NCI-H774 (cell line): ENCODE results near the gene KSR1.

Experiments used
- DNase-seq: peaks from one replicate; lab custom pipeline; 2025; lab: John Stamatoyannopoulos, UW

KSR1 gene

DNA sequence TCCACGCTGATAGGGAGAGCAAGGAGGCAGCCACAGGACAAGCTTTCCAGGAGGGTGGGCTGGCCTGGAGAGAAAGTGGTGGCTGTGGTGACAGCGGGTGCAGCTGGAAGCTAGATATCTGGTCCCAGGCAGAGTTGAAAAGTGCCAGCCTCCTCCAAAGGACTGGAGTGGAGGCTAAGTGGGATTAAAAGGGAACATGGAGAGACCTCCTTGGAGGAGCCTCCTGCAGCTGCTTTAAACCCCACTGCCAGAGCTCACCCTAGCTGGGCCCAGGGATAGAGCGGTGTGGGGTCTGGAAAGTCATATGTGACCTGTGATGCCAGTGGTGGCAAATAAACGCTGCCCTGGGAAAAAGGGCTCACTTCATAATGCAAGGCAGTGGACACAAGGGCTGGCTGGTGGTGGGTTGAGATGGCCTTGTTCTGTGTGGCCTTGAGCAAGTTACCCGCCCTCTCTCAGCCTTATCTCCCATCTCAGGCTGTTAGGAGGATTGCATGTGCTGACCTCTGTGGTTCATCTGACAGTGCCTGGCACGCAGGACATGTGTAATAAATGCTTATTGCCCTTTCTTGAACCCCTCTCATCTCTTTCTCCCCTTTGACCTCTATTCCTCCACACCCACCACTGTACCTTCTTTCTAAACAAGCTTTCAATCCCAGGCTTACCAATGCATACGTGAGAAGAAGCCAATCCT is 113.8 kb downstream of the KSR1 start:
- DNase-seq = no peak

DNA sequence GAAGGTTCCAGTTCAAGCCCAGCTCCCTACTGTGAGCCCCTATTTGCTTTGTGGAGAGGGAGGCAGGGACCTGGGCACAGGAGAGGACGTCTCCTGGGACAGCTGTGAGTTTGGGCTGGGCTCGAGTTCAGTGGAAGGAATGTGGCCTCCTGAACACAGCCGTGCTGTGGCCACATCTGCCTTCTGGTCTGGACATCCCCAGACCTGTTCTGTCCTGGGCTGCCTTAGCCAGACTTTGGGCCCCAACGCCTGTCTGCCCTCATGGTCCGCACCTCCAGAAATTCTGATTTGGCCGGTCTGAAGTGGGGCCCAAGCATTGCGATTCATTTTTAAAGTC is 114.3 kb downstream of the KSR1 start:
- no peak for DNase-seq

DNA sequence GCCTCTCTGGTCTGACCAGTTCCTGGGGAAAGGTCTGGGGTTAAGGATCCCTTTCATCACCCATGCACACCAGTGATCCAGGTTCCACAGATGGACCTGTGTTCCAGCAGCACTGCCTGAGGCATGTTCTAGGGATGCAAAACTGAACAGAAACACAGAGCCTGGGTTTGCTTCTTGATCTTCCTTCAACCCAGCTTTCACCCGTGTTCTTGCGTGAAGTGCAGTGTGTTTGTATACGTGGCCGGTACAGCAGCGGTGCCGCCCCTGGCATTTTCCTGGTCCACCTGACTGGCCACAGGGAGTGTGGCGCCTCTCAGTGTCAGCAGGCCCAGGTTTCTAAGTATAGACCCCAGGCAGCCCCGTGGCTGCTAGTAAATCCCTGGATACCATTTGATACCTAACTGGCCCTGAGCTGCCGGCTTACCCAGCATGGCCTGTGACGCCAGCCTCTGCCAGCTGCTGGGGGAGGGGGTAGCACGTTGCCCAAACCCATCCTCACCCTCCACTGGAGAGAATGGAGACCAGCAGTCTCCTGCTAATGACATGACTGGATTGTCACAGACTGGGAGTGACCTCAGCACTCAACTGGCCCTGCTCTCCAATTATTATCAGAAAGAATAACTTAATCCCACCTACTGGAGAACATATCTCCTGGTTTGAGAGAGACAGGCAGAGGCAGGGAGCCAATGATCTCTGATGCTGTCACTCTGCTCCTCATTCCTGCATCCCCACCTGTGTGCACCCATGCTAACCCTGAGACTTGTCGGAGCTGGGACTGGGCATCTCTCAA is 115.5 kb downstream of the KSR1 start:
- DNase-seq = no peak

DNA sequence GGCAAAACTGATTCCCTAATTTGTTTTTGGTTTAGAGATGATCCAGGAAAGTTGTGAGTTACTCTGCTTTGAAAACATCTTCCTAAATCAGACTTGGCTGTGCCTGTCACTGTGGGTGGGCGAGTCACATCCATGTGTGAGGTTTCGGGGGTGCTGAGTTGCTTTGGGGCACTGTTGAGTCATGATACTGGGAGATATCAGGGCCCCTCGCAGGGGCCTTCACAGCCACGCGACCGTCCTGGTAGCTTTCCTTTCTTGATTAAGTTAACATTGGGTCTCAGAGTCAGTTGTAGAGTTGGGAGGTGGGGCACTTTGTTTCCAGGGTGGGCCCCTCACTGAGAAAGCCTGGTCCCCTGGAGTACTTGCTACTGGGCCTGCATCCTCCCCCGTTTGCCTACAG is 116.4 kb downstream of the KSR1 start:
- no peak for DNase-seq

DNA sequence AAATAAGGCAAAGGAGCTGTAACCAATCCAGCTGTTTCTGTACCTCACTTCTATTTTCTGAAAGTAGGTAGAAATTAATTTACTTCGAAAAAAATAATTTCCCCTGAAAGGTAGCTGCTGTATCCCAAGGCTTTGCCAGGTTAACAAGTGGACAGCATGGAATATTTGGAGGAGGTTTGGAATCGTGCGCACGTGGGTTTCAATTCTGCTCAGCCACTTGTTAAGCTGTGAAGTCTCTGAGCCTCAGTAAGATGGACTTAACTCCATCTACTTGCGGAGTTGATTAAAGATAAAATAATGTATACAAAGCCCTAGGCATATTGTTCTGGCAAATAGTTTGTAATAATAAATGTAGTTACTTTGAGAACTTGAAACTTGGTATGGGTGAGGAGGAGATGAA is 117.3 kb downstream of the KSR1 start:
- DNase-seq = no peak

DNA sequence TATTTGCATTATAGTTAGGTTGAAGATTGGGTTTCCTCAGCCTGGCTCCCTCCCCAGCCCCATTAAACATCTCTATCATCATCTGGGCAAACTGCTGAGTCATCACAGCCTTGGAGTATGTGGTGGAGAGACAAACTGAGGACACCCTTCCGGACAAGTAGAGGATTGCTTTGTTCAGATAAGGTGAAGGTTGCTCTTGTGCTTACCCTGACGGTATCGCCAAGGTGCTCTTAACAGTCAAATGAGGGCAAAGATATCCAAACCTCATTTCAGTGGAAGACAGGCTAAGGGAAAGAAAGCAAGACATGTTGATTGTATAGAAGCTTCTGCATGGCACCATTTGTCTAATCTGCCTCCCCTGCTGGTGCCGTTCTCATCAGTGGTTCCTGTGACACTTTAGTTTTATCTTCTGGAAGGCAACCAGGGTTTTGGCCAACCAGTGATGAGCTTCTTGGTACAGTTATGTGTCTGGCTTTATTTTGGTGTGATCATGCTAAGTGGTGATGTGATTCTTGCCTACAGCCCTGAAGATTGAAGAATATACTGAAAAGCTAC is 117.8 kb downstream of the KSR1 start:
- DNase-seq = no peak

DNA sequence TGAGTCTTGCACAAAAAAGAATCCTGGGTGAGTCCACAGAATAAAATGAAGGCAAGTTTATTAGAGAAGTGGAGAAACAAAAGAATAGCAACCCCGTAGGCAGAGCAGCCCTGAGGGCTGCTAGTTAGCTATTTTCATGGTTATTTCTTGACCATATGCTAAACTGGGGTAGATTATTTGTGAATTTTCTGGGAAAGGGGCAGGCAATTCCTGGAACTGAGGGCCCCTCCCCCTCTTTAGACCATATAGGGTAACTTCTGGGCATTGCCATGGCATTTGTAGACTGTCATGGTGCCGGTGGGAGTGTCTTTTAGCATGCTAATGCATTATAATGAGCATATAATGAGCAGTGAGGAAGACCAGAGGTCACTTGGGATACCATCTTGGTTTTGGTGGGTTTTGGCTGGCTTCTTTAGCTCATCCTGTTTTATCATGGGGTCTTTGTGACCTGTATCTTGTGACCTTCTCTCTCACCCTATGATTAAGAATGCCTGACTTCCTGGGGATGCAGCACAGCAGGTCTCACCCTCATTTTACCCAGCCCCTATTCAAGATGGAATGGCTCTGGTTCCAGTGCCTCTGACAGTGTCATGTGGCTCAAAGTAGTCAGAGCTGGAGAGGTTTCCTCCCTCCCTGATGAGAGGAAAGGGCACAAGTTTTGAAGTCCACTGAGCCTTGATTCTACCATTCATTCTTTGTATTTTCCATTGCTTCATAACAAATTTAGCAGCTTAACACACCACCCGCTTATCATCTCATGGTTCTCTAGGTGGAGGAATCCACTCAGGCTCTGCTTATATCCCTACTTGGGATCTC is 119.1 kb downstream of the KSR1 start:
- no peak for DNase-seq

DNA sequence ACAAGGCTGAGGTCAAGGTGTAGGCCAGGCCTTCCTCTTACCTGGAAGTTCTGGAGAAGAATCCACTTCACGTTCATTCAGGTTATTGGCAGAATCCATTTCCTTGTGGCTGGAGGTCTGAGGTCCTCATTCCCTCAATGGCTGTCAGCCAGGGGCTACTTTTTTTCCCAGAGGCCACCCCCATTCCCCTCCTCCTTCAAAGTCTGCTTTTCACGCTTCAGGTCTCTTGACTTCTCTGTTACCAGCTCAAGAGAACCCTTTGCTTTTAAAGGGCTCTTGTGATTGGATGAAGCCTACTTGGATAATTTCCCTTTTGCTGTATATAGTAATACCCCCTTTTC is 119.6 kb downstream of the KSR1 start:
- no peak for DNase-seq

DNA sequence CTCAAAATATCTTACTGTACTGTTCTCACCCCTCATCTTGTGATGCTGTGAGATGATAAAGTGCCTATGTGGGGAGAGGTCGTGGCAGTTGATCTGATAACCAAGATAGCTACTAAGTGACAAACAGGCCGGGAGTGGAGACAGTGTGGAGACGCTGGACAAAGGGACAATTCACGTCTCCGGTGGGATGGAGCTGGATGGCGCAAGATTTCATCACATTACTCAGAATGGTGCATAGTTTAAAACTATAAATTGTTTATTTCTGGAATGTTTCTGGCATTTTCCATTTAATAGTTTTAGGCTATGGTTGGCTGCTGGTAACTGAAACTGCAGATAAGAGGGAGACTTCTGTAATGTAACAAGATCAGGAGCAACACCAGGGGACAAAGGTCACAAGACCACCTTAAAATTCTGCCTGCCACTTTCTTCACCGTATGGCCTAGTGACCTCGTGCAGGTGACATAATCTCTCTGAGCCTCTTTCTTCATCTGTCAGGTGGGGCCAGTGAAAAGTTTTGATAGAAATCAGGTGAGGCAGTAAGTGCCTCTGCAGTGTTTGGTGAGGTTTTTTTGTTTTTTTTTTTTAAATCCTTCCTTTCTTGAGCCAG is 120.3 kb downstream of the KSR1 start:
- no peak for DNase-seq

DNA sequence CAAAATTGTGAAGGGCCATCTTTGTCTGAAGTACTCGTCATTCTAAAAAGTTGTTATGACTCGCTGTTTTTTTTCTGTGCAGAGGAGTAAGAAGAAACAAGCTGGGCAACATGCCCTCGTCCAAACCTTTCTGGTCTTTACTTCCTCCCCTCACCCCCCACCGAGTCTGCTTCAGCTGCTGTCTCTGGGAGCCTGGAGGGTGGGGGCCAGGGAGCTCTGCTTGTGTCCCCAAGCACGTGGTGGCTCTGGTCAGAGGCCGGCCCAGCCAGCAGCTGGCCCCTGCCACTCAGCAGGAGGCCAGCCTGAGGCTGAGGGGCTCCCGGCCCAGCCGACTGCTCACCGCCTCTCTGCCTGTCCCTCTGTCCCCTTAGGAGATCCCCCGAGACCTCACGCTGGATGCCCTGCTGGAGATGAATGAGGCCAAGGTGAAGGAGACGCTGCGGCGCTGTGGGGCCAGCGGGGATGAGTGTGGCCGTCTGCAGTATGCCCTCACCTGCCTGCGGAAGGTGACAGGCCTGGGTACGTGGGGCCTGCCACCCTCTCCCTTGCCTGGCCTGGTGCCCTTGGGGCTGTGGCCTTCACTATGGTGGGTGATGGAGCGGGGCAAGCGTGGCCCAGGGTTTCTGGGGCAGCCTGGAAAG is 121.0 kb downstream of the KSR1 start:
- no peak for DNase-seq

DNA sequence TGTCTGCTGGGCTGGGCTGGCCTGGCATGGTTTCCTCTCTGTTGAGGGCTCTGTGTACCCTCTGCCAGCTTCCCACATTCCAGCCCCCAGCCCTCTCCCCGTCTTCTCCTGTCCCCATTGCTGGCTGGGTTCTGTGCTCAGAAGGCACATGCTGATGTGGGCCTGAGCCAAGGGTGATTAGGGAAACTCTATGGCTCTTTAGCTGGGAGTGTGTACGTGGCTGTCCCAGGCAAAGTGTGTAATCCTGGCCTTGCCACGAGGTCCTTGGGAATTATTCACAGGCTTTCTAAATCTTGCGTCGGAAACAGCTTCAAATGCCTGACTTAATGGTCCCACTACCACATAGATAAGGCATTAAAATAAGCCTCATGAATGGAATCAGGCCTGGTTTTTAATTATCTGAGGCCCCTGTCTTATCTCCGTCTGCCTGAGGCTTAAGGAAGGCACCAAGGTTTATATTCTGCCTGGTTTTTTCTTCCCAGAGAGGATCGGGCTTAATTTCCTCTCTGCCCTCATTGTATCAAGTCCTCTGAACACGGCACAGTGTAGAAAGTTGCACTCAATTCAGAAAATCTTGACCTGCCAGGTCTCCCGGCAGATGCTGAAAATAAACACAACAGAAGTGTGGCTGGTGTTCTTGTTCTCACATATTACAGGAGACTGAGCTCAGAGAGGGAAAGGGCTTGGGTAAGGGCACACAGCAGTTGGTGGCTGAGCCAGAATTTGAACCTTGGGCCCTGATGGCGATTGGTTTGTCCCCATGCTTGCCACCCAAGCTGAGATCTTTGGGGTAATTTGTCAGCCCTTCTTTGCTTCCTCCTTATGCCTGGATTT is 121.9 kb downstream of the KSR1 start:
- DNase-seq = no peak

DNA sequence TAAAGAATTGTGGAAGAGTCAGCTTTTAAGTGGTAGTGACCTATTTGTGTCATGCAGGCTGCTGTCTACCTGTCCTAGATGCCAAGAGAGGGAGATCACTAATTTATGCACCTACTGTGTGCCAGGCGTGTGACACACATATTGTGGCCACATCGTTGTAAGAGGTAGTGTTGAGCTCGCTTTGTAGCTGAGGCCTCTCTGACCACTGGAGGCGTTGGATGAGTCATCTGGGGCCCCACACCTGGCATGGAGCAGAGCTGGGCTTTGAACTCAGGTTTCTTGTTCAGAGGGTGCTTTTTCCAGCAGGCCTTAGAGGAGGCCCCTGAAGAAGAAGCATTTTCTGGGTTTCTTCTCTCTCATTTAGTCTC is 122.5 kb downstream of the KSR1 start:
- DNase-seq = no peak

DNA sequence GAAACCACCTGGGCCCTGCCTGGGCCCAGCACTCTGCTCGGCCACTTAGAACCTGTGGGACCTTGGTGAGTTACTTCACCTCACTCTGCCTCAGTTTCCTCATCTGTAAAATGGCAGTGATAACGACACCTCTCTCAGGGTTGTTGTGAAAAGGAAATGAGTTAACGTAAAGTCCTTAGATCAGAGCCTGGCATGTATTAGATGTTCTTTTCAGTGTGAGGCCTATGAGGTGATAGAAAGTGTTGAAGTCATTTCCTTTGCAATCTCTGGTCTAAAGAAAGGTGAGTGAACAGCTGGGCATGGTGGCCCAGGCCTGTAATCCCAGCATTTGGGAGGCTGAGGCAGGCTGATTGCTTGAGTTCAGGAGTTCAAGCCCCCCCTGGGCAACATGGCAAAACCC is 123.1 kb downstream of the KSR1 start:
- no peak for DNase-seq

DNA sequence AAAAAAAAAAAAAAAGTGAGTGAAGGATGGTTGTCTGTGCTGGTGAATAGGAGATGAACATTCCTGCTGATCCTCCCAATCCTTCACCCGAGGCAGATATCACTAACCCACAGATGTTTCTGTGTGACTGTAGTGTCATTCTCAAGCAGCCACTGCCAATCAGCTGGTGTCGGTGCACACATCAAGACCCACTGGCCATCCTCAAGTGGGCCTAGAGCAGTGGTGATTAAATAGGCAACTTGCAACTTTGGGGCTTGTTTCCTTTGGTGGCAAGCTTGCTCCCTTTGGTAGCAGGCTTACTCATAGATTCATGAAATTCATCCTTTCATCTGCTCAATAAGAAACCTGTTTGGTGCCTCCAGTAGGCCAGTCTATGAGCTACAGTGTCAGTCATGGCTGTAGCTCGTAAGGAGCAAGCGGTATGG is 123.7 kb downstream of the KSR1 start:
- DNase-seq = no peak

DNA sequence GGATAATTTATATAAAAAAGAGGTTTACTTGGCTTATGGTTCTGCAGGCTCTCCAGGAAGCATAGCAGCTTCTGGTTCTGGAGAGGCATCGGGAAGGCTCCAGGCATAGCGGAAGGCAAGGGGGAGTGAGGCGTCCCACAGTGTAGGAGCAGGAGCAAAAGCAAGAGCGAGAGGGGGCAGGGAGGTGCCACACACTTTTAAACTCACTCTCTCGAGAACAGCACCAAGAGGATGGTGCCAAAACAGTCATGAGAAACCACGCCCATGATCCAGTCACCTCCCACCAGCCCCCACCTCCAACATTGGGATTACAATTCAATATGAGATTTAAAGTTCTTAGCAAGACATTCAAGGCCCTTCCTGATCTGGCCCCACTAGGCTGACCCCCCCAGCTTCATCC is 124.8 kb downstream of the KSR1 start:
- no peak for DNase-seq

DNA sequence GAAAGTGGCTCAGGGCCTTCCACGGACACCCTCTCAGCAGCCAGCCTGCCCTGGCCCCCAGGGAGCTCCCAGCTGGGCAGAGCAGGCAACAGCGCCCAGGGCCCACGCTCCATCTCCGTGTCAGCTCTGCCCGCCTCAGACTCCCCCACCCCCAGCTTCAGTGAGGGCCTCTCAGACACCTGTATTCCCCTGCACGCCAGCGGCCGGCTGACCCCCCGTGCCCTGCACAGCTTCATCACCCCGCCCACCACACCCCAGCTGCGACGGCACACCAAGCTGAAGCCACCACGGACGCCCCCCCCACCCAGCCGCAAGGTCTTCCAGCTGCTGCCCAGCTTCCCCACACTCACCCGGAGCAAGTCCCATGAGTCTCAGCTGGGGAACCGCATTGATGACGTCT is 126.4 kb downstream of the KSR1 start:
- no peak for DNase-seq

DNA sequence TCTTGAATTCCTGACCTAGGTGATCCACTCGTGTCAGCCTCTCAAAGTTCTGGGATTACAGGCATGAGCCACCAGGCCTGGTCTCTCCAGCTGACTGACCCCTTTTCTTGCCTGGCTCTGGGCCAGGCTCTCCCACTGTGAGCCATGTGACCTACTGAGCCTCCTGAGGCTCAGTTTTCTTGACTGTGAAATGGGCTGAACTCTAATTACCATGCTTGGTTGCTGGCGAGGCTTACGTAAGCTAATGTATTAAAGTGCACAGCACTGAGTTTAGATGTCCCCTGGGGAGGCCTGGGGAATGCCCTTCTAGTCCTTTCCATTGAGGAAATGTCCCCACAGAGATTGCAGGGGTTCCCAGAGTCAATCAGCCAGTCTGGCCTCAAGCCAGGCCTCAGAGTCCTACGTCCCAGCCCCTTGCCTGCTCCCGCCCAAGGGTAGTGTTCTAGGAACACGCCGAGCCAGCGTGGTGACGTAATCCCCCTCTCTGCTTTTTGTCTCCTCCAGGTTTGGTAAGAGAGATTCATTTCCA is 129.0 kb downstream of the KSR1 start:
- DNase-seq = no peak

DNA sequence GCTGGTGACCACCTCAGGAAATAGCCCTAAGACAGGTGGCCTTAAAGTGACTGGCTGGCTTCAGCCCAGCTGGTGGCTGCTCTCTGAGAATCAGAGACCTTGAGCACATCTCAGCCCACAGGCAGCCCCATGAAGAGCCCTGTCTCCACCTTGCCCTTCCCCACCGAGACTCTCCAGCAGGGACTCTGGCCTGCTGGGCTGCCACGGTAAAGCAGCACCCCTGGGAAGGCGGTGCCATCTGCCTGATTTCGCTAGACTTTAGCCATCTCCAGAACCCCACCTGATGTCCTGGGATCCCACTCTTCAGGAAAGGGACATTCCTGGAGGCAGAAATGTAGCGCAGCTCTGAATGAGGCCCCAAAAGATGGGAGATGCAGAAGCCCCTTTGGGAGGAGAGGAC is 129.5 kb downstream of the KSR1 start:
- DNase-seq = no peak

DNA sequence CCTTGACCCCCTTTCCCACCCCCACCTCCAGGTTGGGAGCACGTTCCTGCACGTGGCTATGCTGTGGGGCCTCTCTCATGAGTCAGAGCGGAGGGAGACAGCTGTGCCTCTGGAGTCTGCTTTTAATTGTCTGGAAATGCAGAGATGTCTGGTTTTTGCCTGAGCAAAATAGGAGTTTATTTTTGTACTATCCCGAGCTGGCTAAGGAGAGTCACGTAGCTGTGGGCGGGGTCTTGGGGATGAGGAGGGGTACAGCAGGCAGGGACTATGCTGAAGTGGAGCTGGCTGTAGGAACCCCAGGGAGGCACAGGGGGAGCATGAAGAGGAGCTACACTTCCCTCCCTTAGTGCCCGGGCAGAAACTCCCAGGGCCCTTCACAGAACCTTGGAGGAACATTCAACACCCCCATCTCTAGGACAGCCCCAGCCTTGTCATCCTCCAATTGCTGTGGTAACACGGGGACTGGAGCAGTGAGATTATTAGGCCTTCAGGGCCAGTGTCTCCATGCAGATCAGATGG is 130.0 kb downstream of the KSR1 start:
- no peak for DNase-seq

DNA sequence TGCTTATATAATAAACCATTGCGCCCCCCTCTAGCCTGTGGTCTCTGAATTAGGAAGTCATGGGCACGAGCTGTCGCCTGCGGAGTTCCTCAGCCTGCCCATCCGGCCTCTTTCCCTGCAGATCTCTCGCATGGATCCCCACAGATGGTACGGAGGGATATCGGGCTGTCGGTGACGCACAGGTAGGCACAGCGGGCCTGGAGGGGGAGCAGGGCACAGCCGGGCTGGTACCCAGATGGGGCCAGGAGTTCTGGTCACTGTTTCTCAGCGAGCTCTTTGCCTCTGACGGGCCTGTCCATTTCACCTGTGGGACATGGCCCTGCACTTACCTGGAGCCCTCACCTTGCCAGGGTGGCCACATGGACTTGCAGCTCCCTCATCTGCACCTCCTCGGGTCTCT is 132.1 kb downstream of the KSR1 start:
- DNase-seq = no peak

DNA sequence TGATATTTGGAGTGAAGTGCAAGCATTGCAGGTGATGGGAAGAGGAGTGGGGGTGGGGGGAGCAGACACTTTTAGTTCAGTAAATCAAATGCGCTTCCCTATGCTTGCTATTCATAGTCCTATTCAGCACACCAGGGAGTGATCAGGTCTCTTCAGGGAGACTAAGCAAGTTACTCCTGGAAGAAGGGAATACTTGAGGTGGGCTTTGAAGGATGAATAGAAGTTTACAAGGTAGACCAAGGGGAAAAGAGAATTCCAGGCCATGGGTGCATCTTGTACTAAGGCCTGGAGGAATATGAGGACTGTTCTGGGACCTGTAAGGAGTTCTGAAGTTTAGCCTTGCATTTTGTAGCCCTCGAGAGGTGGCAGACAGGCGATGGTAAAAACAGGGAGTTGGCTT is 134.6 kb downstream of the KSR1 start:
- no peak for DNase-seq
